Kidney (tissue), 14 donors: ENCODE measurements around the gene TRPV5. TPM values are rescaled to one million over a fixed set of nuclear protein-coding genes. Genes with fewer than 3 reads are reported as not detected.
A peak's percentile ranks its signal among the peaks of the same experiment; 100 is the strongest.

Experiments
- DNase-seq, 5 donors: peaks; one replicate each; pipeline ENCODE4 v3.0.0-alpha.2; 2013 to 2020
- FAIRE-seq: peaks from 2 replicates; lab custom pipeline; 2012; peaks lifted over from hg19 to GRCh38; lab: Jason Lieb, UNC
- H3K27ac ChIP-seq, 2 donors: one replicate each; pipeline ENCODE4 v1.7.0; 2013; ENCODE audit warnings: low read depth in 2 of 2, low read length in 2 of 2, inconsistent platforms in 1 of 2
- H3K27me3 ChIP-seq: one replicate; pipeline ENCODE4 v1.7.1; 2013; ENCODE audit warnings: low read length, inconsistent platforms; ENCODE audit not compliant: control insufficient read depth, insufficient read depth
- H3K36me3 ChIP-seq, 3 donors: one replicate each; pipeline versions ENCODE4 v1.7.0 to v1.7.1; 2013; ENCODE audit warnings: low read length in 3 of 3, control low read depth in 1 of 3, inconsistent platforms in 1 of 3; ENCODE audit not compliant: insufficient read depth in 3 of 3, control insufficient read depth in 2 of 3
- H3K4me1 ChIP-seq, 3 donors: one replicate each; pipeline versions ENCODE4 v1.7.0 to v1.7.1; 2013; ENCODE audit warnings: low read length in 3 of 3, inconsistent platforms in 1 of 3, low read depth in 1 of 3; ENCODE audit not compliant: control insufficient read depth in 2 of 3, insufficient read depth in 2 of 3
- H3K4me3 ChIP-seq, 3 donors: one replicate each; pipeline versions ENCODE4 v1.7.0 to v1.8.1; 2013; ENCODE audit warnings: low read length in 3 of 3, control low read depth in 1 of 3, inconsistent platforms in 1 of 3
- H3K9ac ChIP-seq, 3 donors: one replicate each; pipeline versions ENCODE4 v1.7.0 to v1.7.1; 2013; ENCODE audit warnings: low read length in 3 of 3, control low read depth in 1 of 3, inconsistent platforms in 1 of 3
- H3K9me3 ChIP-seq, 3 donors: one replicate each; pipeline versions ENCODE4 v1.7.0 to v1.7.1; 2013; ENCODE audit warnings: low read length in 3 of 3, control low read depth in 1 of 3, inconsistent platforms in 1 of 3; ENCODE audit not compliant: control insufficient read depth in 2 of 3, insufficient read depth in 1 of 3
- intact Hi-C: fragments of 100-400 bp; cut with DNase I; formaldehyde crosslinking; loops from one replicate; pipeline ENCODE4 v1.11.1; 2022
- polyA plus RNA-seq: library from polyadenylated mRNA; stranded (reverse); fragments of 350-450 nt; fragmentation: Illumina TruSeq; extraction: RNeasy Lipid Tissue Mini Kit (QIAGEN cat#74804); gene quantifications from one replicate; pipeline ENCODE4 v1.2.3, GENCODE V29; 2014; ENCODE audit warnings: low read depth, low replicate concordance; ENCODE audit not compliant: insufficient read depth
- total RNA-seq: library from RNA; stranded (reverse); fragmentation: NEBNext Ultra II Directional; extraction: Animal tissue kit (Norgen Biotek cat#: 25700); gene quantifications from one replicate; pipeline ENCODE4 v1.2.1, GENCODE V29; 2021
- TF ChIP-seq, protein P1 (sequence below): IDR thresholded peaks from 3 replicates; pipeline ENCODE4 v1.5.1; 2012; ENCODE audit warnings: mild to moderate bottlenecking, moderate library complexity, borderline replicate concordance; ENCODE audit not compliant: insufficient read depth; ENCODE audit errors: extremely low read depth
- donor health status: control.
- donor health status: control.
- donor health status: control.
- donor health status: control.
- donor health status: control.
- donor health status: DM: yes; HTN: yes; CAD: no.
- donor health status: Normal renal cell carcinoma (clear cell type).

TRPV5 gene
- total and polyA plus RNA-seq, 2 donors from 2014 or later: 1.3 to 1.4 TPM

GRCh38 chr7:142968229-142968628 is 34.7 kb upstream of the TRPV5 start:
- no peak for DNase-seq
- FAIRE-seq: no peak
- Histone ChIP-seq H3K4me3 (no peak overlapping the region), H3K9ac (no peak overlapping the region), H3K27ac (no peak overlapping the region), H3K9me3 (no peaks in the 10 kb centered on the region), H3K36me3 (no peaks in the 10 kb centered on the region), H3K4me1 (no peaks in the 10 kb centered on the region), H3K27me3 (no peaks in the 10 kb centered on the region)
- TF ChIP-seq, protein P1, sequence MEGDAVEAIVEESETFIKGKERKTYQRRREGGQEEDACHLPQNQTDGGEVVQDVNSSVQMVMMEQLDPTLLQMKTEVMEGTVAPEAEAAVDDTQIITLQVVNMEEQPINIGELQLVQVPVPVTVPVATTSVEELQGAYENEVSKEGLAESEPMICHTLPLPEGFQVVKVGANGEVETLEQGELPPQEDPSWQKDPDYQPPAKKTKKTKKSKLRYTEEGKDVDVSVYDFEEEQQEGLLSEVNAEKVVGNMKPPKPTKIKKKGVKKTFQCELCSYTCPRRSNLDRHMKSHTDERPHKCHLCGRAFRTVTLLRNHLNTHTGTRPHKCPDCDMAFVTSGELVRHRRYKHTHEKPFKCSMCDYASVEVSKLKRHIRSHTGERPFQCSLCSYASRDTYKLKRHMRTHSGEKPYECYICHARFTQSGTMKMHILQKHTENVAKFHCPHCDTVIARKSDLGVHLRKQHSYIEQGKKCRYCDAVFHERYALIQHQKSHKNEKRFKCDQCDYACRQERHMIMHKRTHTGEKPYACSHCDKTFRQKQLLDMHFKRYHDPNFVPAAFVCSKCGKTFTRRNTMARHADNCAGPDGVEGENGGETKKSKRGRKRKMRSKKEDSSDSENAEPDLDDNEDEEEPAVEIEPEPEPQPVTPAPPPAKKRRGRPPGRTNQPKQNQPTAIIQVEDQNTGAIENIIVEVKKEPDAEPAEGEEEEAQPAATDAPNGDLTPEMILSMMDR: no peak
- intact Hi-C loops: no loop called here

- Histone ChIP-seq H3K9me3 (no peaks in the 10 kb centered on the region), H3K4me1 (peaks cover 0 to 4% (median 0%) of the 10 kb centered on the region in 3 donors), H3K27ac (no peak overlapping the region), H3K4me3 (no peak overlapping the region), H3K27me3 (no peaks in the 10 kb centered on the region), H3K36me3 (no peaks in the 10 kb centered on the region), H3K9ac (no peak overlapping the region)
- TF ChIP-seq, protein P1: no peak
- DNase-seq (no peak), FAIRE-seq (no peak)
- intact Hi-C loops: no loop called here
Measured at GRCh38 chr7:142964502-142965246, 31.1 kb upstream of the TRPV5 start.

DNA sequence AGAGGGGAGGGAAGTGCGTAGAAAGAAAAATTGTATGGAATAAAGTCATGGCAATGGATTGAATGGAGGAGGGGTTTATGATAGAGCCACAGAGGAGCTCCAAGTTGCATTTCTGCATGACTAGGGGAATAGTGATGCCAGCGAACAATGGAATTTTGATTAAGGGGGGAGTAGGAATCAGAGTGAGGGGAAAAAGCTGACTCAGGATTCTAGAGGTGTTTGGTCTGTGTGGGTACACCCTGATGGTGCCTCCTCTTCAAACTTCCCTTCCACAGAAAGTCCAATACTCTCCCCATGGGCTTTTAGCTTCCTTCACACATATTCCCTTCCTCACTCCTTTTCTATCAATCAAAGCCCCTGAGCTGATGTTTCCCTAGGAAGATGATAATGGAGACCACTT is 30.4 kb upstream of the TRPV5 start:
- Histone ChIP-seq H3K4me3 (no peak overlapping the region), H3K27me3 (no peaks in the 10 kb centered on the region), H3K9me3 (no peaks in the 10 kb centered on the region), H3K36me3 (no peaks in the 10 kb centered on the region), H3K9ac (no peak overlapping the region), H3K27ac (no peak overlapping the region), H3K4me1 (peaks cover 0 to 4% (median 0%) of the 10 kb centered on the region in 3 donors)
- intact Hi-C loops: no loop called here
- FAIRE-seq (no peak), DNase-seq (no peak)
- TF ChIP-seq, protein P1: no peak

DNA sequence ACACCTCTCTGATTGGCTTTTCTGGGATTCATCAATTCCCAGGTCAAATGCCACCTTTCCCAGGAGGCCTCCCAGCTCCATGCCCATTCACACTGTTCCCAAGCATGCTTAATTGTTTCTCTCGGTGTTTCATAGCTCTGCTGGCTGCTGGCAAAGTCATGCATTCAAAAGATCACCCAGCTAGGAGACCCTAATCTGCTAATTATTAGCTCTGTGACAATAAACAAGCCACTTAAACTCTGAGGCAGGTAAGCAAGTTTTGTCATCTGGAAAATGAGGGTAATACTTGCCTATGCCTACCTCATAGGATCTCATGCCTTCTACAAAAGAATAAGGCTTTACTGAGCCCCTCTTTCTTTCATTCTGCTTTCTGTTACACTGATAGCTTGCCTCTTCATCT is 29.4 kb upstream of the TRPV5 start:
- no peak overlapping the region for H3K27ac ChIP-seq
- intact Hi-C loops: no loop called here
- DNase-seq (peak in 2 of 5 donors; percentile 57 to 59), FAIRE-seq (no peak)
- H3K36me3 ChIP-seq: no peaks in the 10 kb centered on the region
- H3K9me3 ChIP-seq: no peaks in the 10 kb centered on the region
- H3K27me3 ChIP-seq: no peaks in the 10 kb centered on the region
- H3K4me1 ChIP-seq: peaks cover 0 to 4% (median 0%) of the 10 kb centered on the region in 3 donors
- no peak overlapping the region for H3K4me3 ChIP-seq
- TF ChIP-seq, protein P1: no peak
- H3K9ac ChIP-seq: no peak overlapping the region
